Endothelial cell (in vitro differentiated cells): ENCODE results near the gene KIF1B. TPM values are rescaled to one million over a fixed set of nuclear protein-coding genes. Genes with fewer than 3 reads are reported as not detected.
A peak's percentile ranks its signal among the peaks of the same experiment; 100 is the strongest.

ENCODE experiments used
- DNase-seq: peaks from one replicate; pipeline ENCODE4 v3.0.0; 2021; ENCODE audit warnings: low spot score
- H3K27ac Mint-ChIP-seq: one replicate; pipeline ENCODE4 v1.8.0; 2021; ENCODE audit warnings: mixed read lengths, inconsistent platforms; ENCODE audit not compliant: unreplicated experiment
- H3K27me3 Mint-ChIP-seq: one replicate; pipeline ENCODE4 v1.8.0; 2021; ENCODE audit warnings: mild to moderate bottlenecking, moderate library complexity, mixed read lengths, inconsistent platforms; ENCODE audit not compliant: unreplicated experiment
- H3K36me3 Mint-ChIP-seq: one replicate; pipeline ENCODE4 v1.8.0; 2021; ENCODE audit warnings: mild to moderate bottlenecking, low read depth, mixed read lengths, inconsistent platforms; ENCODE audit not compliant: unreplicated experiment
- H3K4me1 Mint-ChIP-seq: one replicate; pipeline ENCODE4 v1.8.0; 2021; ENCODE audit warnings: mild to moderate bottlenecking, mixed read lengths, inconsistent platforms; ENCODE audit not compliant: unreplicated experiment
- H3K4me3 Mint-ChIP-seq: one replicate; pipeline ENCODE4 v1.8.0; 2021; ENCODE audit warnings: mild to moderate bottlenecking, mixed read lengths, inconsistent platforms; ENCODE audit not compliant: unreplicated experiment
- H3K9me3 Mint-ChIP-seq: one replicate; pipeline ENCODE4 v1.8.0; 2021; ENCODE audit warnings: mixed read lengths, inconsistent platforms; ENCODE audit not compliant: unreplicated experiment
- CTCF ChIP-seq: fragments of 200-600 bp; sonication (generic); IDR thresholded peaks from one replicate; pipeline ENCODE4 v1.5.0; 2021; ENCODE audit warnings: antibody characterized with exemption; ENCODE audit not compliant: unreplicated experiment
- total RNA-seq: library from RNA; stranded (reverse); fragmentation: NEBNext Ultra II Directional; extraction: Animal tissue kit (Norgen Biotek cat#: 25700); gene quantifications from one replicate; pipeline ENCODE4 v1.2.1, GENCODE V29; 2021; ENCODE audit not compliant: unreplicated experiment

The KIF1B gene
- total RNA-seq, 1 donor from 2014 or later = 111 TPM

DNA sequence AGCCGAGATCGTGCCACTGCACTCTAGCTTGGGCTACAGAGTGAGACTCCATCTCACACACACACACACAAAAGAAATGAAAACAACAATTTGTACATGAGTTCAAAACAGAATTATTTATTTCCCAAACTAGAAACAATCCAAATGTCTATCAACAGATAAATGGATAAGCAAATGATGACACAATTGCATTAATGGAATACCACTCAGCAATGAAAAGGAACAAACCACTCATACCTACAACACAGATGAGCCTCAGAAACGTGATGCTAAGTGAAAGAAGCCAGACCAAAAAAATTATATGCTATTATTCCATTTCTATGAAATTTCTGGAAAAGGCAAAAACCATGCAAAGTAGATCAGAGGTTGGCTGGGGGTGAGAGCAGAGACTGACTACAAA, 186.5 kb downstream of the KIF1B start:
- H3K9me3 Mint-ChIP-seq = no peaks in the 10 kb centered on the region
- H3K27ac Mint-ChIP-seq = no peak overlapping the region
- no peak for DNase-seq
- TF ChIP-seq CTCF = no peak
- H3K27me3 Mint-ChIP-seq = peaks cover 3% of the 10 kb centered on the region
- H3K4me1 Mint-ChIP-seq = peaks cover 15% of the 10 kb centered on the region
- H3K4me3 Mint-ChIP-seq = peak overlapping the region; percentile 13
- peaks cover 16% of the 10 kb centered on the region for H3K36me3 Mint-ChIP-seq

DNA sequence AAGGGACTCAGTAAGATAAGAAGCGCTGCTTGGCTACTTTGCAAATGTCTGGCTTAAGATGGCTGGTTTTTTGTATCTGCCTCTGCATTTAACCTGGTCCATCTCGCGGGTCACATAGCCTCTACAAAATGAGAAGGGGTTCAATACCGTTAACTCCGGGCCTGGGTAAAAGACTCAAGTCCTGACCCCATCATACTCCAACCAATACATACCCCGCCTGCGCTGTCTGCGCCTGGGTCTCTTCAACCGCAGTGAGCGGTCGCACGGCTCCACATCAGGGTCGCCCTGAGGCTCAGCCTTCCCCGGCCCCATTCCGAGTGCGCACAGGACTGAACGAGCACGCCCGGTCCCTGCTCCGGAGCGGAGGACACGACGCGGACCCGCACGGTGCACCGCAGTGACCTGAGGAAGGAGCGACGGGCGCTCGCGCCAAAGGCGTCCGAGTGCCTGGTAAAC, 187.9 kb downstream of the KIF1B start:
- Mint-ChIP-seq H3K27ac (peak overlapping the region; percentile 81), H3K27me3 (peaks cover 3% of the 10 kb centered on the region), H3K4me1 (peaks cover 15% of the 10 kb centered on the region), H3K36me3 (peaks cover 16% of the 10 kb centered on the region), H3K4me3 (peak overlapping the region; percentile 91), H3K9me3 (no peaks in the 10 kb centered on the region)
- DNase-seq = no peak
- TF ChIP-seq CTCF = no peak

DNA sequence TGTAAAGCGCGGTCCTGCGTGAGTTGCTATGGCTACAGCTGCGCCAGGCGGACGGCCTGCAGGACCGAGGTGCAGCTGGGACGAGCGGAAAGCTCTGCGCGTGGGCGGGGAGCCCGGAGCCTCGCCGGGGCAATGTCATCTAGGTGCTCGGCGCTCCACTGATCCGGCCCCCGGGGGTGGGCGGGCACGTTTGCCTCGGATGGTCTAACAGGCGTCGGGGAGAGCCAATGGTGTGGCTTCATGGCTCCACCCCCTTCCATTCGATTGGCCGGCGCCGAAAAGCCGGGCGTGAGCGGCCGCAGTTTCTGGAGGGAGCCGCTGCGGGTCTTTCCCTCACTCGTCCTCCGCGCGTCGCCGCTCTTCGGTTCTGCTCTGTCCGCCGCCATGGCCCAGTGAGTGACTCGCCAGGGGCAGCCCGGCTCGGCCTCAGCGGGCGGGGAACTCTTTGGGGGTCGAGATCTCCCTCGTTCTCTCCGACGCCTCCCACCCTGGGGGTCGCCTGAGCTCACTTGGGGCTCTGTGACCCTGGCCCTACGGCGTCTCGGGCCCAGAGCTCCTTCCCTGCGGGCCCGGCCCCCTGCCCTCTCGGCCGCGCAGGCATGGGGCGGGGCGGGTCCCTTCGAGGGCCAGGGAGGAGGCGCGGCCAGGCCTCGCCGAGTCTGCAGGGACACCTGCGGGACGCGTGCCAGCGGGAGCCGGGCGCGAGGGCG, 188.5 kb downstream of the KIF1B start, which contains the start of gene PGD:
TSS of gene PGD (plus strand) at position 331 of the 710 bp plus-strand sequence. CDS start at position 385, 54 bp downstream.
- peaks cover 18% of the 10 kb centered on the region for H3K36me3 Mint-ChIP-seq
- peak within 1 kb of the TSS; percentile 97 for H3K4me3 Mint-ChIP-seq

DNA sequence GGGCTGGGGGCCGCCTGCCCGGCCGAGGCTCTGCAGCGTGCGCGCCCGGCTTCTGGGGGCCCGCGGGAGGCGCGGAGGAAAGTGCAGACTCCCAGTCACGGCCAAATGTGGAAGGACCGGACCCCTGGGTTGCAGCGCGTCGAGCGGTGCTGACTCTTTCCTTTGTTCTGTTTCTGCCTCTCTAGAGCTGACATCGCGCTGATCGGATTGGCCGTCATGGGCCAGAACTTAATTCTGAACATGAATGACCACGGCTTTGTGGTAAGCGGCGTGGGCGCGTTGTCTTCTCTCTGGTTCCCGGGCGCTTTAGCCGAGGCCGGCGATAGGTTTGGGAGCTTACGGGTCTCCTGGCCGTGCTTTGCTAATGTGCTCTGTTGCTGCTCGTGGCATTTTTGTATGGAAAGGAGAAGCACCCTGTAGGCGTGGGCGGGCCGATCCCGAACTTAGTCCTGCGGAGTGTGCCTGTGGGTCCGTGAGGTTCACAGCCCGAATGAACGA, 189.1 kb downstream of the KIF1B start:
- no peak for TF ChIP-seq CTCF
- Mint-ChIP-seq H3K9me3 (no peaks in the 10 kb centered on the region), H3K4me3 (peak overlapping the region; percentile 97), H3K36me3 (peaks cover 23% of the 10 kb centered on the region), H3K4me1 (peaks cover 15% of the 10 kb centered on the region), H3K27ac (peak overlapping the region; percentile 82), H3K27me3 (peaks cover 3% of the 10 kb centered on the region)
- no peak for DNase-seq

More for the DNA sequence above, 188.5 kb downstream of the KIF1B start, which contains the start of gene PGD:
- Mint-ChIP-seq H3K9me3 (no peaks in the 10 kb centered on the region), H3K27ac (peak within 1 kb of the TSS; percentile 82), H3K27me3 (peaks cover 3% of the 10 kb centered on the region), H3K4me1 (peaks cover 15% of the 10 kb centered on the region)
- DNase-seq = peak; percentile 98
- TF ChIP-seq CTCF = no peak

GRCh38 chr1:10400013-10400412, 189.6 kb downstream of the KIF1B start:
- peaks cover 3% of the 10 kb centered on the region for H3K27me3 Mint-ChIP-seq
- H3K4me3 Mint-ChIP-seq = peak overlapping the region; percentile 97
- H3K4me1 Mint-ChIP-seq = peaks cover 15% of the 10 kb centered on the region
- H3K27ac Mint-ChIP-seq = peak overlapping the region; percentile 82
- H3K36me3 Mint-ChIP-seq = peaks cover 25% of the 10 kb centered on the region
- no peak for TF ChIP-seq CTCF
- DNase-seq = no peak
- H3K9me3 Mint-ChIP-seq = no peaks in the 10 kb centered on the region
